HepG2 (cell line): Measurements from ENCODE around the gene SOAT2. TPM values are rescaled to one million over a fixed set of nuclear protein-coding genes. Genes with fewer than 3 reads are reported as not detected.
A peak's percentile ranks its signal among the peaks of the same experiment; 100 is the strongest.

Experiments used
- ADNP ChIP-seq: sonication (generic); formaldehyde crosslinking; IDR thresholded peaks from 2 replicates; pipeline ENCODE4 v1.4.0; 2020; ENCODE audit warnings: missing genetic modification reagents
- ELF1 ChIP-seq: sonication (generic); formaldehyde crosslinking; IDR thresholded peaks from 2 replicates; pipeline ENCODE4 v1.4.0; 2020; ENCODE audit warnings: missing genetic modification reagents
- MZF1 ChIP-seq: sonication (generic); formaldehyde crosslinking; IDR thresholded peaks from 2 replicates; pipeline ENCODE4 v1.8.1; 2023; ENCODE audit warnings: mild to moderate bottlenecking, missing genetic modification reagents, borderline replicate concordance
- SKIL ChIP-seq: sonication (generic); formaldehyde crosslinking; IDR thresholded peaks from 2 replicates; pipeline ENCODE4 v1.8.0; 2022; ENCODE audit warnings: missing genetic modification reagents, mild to moderate bottlenecking, moderate library complexity, borderline replicate concordance
- ZFX ChIP-seq: sonication (generic); formaldehyde crosslinking; IDR thresholded peaks from 2 replicates; pipeline ENCODE4 v1.4.0; 2020; ENCODE audit warnings: mild to moderate bottlenecking, low read depth, missing genetic modification reagents, moderate library complexity
- ZMYM4 ChIP-seq: sonication (generic); formaldehyde crosslinking; IDR thresholded peaks from 2 replicates; pipeline ENCODE4 v1.8.1; 2023; ENCODE audit warnings: mild to moderate bottlenecking, missing genetic modification reagents
- ZNF850 ChIP-seq: sonication (generic); formaldehyde crosslinking; conservative IDR thresholded peaks from 2 replicates; pipeline ENCODE4 v1.9.0; 2021; ENCODE audit warnings: mild to moderate bottlenecking, missing genetic modification reagents
- polyA plus RNA-seq, 8 experiments: library from polyadenylated mRNA; depleted of rRNA in 3 of 8; stranded (reverse) in 7 of 8; unstranded in 1 of 8; fragments of >200 nt; fragmentation: Illumina TruSeq in 4 of 8; extraction: Trizol in 4 of 8; gene quantifications; 2 replicates each; pipeline versions ENCODE4 v1.2.1 to v1.2.3, GENCODE V29; 2011 to 2016; ENCODE audit warnings: low read depth in 4 of 8, missing spikeins in 1 of 8, mixed read lengths in 1 of 8; ENCODE audit not compliant: insufficient read depth in 1 of 8
- total RNA-seq, 5 experiments: library from RNA; depleted of rRNA; stranded (reverse); fragments of >200 nt; fragmentation: Illumina TruSeq; extraction: Trizol; gene quantifications; 2 replicates each; pipeline ENCODE4 v1.2.3, GENCODE V29; 2016; ENCODE audit warnings: low read depth in 1 of 5
- TF ChIP-seq, protein P1 (sequence below): sonication (generic); formaldehyde crosslinking; IDR thresholded peaks from 2 replicates; pipeline ENCODE4 v1.5.0; 2020; ENCODE audit warnings: mild to moderate bottlenecking, missing genetic modification reagents
- TF ChIP-seq, protein P2 (sequence below): sonication (generic); formaldehyde crosslinking; IDR thresholded peaks from 2 replicates; pipeline ENCODE4 v1.9.0; 2021; ENCODE audit warnings: mild to moderate bottlenecking, missing genetic modification reagents
- TF ChIP-seq, protein P3 (sequence below): sonication (generic); formaldehyde crosslinking; IDR thresholded peaks from 2 replicates; pipeline ENCODE4 v1.4.0; 2020; ENCODE audit warnings: low read depth, missing genetic modification reagents
- TF ChIP-seq, protein P4 (sequence below): sonication (generic); formaldehyde crosslinking; IDR thresholded peaks from 2 replicates; pipeline ENCODE4 v1.5.1; 2020; ENCODE audit warnings: missing genetic modification reagents, mild to moderate bottlenecking, borderline replicate concordance

SOAT2 gene
- total and polyA plus RNA-seq, 2 of the 13 experiments (the other 11 are each of a cell fraction or from before 2014, with no cell fraction given), result 14.9 to 108 TPM

DNA sequence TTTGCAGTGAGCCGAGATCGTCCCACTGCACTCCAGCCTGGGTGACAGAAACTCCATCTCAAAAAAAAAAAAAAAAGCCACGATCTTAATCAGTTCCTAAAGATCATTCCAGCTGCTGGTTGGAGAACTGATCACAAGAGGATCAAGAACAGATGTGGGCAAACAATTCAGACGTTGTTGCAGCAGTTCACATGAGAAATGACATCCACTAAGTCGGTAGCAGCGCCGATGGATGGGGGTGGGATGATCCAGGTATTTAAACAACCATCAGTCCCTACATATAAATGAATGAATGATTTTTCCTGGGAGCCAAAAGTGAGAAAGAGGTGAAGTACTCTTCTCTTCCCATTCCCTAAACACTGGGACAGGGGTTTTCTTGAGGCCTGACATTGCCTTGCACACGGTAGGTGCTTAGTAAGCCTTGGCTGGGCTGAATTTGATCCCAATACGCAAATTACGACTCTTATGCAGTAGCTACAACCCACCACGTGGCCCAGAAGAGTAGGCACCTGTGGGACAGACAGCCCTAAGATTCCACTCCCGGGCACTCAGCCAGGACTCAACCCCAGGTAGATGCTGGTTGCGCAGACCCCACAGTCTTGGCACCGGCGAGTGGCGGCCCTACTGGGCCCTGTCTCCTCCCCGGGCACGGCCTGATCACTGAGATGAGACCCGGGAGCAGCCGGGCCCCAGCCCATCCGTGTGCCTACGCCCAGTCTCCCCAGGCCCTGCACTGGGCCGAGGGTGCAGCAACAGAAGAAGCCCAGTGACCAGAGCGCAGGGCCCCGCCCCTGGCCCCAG lies 24.7 kb upstream of the SOAT2 start (continued):
- TF ChIP-seq, protein P1, sequence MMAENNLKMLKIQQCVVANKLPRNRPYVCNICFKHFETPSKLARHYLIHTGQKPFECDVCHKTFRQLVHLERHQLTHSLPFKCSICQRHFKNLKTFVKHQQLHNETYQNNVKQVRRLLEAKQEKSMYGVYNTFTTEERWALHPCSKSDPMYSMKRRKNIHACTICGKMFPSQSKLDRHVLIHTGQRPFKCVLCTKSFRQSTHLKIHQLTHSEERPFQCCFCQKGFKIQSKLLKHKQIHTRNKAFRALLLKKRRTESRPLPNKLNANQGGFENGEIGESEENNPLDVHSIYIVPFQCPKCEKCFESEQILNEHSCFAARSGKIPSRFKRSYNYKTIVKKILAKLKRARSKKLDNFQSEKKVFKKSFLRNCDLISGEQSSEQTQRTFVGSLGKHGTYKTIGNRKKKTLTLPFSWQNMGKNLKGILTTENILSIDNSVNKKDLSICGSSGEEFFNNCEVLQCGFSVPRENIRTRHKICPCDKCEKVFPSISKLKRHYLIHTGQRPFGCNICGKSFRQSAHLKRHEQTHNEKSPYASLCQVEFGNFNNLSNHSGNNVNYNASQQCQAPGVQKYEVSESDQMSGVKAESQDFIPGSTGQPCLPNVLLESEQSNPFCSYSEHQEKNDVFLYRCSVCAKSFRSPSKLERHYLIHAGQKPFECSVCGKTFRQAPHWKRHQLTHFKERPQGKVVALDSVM (CRISPR knock-in tag), result no peak
- TF ChIP-seq ZFX (CRISPR knock-in tag), result peak; percentile 91
- TF ChIP-seq, protein P2, sequence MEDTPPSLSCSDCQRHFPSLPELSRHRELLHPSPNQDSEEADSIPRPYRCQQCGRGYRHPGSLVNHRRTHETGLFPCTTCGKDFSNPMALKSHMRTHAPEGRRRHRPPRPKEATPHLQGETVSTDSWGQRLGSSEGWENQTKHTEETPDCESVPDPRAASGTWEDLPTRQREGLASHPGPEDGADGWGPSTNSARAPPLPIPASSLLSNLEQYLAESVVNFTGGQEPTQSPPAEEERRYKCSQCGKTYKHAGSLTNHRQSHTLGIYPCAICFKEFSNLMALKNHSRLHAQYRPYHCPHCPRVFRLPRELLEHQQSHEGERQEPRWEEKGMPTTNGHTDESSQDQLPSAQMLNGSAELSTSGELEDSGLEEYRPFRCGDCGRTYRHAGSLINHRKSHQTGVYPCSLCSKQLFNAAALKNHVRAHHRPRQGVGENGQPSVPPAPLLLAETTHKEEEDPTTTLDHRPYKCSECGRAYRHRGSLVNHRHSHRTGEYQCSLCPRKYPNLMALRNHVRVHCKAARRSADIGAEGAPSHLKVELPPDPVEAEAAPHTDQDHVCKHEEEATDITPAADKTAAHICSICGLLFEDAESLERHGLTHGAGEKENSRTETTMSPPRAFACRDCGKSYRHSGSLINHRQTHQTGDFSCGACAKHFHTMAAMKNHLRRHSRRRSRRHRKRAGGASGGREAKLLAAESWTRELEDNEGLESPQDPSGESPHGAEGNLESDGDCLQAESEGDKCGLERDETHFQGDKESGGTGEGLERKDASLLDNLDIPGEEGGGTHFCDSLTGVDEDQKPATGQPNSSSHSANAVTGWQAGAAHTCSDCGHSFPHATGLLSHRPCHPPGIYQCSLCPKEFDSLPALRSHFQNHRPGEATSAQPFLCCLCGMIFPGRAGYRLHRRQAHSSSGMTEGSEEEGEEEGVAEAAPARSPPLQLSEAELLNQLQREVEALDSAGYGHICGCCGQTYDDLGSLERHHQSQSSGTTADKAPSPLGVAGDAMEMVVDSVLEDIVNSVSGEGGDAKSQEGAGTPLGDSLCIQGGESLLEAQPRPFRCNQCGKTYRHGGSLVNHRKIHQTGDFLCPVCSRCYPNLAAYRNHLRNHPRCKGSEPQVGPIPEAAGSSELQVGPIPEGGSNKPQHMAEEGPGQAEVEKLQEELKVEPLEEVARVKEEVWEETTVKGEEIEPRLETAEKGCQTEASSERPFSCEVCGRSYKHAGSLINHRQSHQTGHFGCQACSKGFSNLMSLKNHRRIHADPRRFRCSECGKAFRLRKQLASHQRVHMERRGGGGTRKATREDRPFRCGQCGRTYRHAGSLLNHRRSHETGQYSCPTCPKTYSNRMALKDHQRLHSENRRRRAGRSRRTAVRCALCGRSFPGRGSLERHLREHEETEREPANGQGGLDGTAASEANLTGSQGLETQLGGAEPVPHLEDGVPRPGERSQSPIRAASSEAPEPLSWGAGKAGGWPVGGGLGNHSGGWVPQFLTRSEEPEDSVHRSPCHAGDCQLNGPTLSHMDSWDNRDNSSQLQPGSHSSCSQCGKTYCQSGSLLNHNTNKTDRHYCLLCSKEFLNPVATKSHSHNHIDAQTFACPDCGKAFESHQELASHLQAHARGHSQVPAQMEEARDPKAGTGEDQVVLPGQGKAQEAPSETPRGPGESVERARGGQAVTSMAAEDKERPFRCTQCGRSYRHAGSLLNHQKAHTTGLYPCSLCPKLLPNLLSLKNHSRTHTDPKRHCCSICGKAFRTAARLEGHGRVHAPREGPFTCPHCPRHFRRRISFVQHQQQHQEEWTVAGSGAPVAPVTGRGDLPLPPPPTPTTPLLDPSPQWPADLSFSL (CRISPR knock-in tag), result no peak
- no peak for TF ChIP-seq ZMYM4 (CRISPR knock-in tag)
- TF ChIP-seq ADNP (CRISPR knock-in tag), result no peak
- no peak for TF ChIP-seq MZF1 (CRISPR knock-in tag)
- TF ChIP-seq, protein P3, sequence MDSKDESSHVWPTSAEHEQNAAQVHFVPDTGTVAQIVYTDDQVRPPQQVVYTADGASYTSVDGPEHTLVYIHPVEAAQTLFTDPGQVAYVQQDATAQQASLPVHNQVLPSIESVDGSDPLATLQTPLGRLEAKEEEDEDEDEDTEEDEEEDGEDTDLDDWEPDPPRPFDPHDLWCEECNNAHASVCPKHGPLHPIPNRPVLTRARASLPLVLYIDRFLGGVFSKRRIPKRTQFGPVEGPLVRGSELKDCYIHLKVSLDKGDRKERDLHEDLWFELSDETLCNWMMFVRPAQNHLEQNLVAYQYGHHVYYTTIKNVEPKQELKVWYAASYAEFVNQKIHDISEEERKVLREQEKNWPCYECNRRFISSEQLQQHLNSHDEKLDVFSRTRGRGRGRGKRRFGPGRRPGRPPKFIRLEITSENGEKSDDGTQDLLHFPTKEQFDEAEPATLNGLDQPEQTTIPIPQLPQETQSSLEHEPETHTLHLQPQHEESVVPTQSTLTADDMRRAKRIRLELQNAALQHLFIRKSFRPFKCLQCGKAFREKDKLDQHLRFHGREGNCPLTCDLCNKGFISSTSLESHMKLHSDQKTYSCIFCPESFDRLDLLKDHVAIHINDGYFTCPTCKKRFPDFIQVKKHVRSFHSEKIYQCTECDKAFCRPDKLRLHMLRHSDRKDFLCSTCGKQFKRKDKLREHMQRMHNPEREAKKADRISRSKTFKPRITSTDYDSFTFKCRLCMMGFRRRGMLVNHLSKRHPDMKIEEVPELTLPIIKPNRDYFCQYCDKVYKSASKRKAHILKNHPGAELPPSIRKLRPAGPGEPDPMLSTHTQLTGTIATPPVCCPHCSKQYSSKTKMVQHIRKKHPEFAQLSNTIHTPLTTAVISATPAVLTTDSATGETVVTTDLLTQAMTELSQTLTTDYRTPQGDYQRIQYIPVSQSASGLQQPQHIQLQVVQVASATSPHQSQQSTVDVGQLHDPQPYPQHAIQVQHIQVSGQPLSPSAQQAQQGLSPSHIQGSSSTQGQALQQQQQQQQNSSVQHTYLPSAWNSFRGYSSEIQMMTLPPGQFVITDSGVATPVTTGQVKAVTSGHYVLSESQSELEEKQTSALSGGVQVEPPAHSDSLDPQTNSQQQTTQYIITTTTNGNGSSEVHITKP (CRISPR knock-in tag), result no peak
- no peak for TF ChIP-seq SKIL (CRISPR knock-in tag)
- no peak for TF ChIP-seq ZNF850
- TF ChIP-seq ELF1 (CRISPR knock-in tag), result no peak
- TF ChIP-seq, protein P4, sequence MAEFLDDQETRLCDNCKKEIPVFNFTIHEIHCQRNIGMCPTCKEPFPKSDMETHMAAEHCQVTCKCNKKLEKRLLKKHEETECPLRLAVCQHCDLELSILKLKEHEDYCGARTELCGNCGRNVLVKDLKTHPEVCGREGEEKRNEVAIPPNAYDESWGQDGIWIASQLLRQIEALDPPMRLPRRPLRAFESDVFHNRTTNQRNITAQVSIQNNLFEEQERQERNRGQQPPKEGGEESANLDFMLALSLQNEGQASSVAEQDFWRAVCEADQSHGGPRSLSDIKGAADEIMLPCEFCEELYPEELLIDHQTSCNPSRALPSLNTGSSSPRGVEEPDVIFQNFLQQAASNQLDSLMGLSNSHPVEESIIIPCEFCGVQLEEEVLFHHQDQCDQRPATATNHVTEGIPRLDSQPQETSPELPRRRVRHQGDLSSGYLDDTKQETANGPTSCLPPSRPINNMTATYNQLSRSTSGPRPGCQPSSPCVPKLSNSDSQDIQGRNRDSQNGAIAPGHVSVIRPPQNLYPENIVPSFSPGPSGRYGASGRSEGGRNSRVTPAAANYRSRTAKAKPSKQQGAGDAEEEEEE (CRISPR knock-in tag), result no peak
